NCI-H2196 (cell line): ENCODE results near the gene TAF1L.
"Not testable (repeated sequence)": the region's sequence is repeated elsewhere in the genome, so short reads cannot be mapped to it uniquely, and the experiment has no call there.

ENCODE experiments used
- DNase-seq: peaks from one replicate; lab custom pipeline; 2025; ENCODE audit not compliant: unreplicated experiment; lab: John Stamatoyannopoulos, UW

The TAF1L gene, protein sequence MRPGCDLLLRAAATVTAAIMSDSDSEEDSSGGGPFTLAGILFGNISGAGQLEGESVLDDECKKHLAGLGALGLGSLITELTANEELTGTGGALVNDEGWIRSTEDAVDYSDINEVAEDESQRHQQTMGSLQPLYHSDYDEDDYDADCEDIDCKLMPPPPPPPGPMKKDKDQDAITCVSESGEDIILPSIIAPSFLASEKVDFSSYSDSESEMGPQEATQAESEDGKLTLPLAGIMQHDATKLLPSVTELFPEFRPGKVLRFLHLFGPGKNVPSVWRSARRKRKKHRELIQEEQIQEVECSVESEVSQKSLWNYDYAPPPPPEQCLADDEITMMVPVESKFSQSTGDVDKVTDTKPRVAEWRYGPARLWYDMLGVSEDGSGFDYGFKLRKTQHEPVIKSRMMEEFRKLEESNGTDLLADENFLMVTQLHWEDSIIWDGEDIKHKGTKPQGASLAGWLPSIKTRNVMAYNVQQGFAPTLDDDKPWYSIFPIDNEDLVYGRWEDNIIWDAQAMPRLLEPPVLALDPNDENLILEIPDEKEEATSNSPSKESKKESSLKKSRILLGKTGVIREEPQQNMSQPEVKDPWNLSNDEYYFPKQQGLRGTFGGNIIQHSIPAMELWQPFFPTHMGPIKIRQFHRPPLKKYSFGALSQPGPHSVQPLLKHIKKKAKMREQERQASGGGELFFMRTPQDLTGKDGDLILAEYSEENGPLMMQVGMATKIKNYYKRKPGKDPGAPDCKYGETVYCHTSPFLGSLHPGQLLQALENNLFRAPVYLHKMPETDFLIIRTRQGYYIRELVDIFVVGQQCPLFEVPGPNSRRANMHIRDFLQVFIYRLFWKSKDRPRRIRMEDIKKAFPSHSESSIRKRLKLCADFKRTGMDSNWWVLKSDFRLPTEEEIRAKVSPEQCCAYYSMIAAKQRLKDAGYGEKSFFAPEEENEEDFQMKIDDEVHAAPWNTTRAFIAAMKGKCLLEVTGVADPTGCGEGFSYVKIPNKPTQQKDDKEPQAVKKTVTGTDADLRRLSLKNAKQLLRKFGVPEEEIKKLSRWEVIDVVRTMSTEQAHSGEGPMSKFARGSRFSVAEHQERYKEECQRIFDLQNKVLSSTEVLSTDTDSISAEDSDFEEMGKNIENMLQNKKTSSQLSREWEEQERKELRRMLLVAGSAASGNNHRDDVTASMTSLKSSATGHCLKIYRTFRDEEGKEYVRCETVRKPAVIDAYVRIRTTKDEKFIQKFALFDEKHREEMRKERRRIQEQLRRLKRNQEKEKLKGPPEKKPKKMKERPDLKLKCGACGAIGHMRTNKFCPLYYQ (N-terminal part only)

DNA sequence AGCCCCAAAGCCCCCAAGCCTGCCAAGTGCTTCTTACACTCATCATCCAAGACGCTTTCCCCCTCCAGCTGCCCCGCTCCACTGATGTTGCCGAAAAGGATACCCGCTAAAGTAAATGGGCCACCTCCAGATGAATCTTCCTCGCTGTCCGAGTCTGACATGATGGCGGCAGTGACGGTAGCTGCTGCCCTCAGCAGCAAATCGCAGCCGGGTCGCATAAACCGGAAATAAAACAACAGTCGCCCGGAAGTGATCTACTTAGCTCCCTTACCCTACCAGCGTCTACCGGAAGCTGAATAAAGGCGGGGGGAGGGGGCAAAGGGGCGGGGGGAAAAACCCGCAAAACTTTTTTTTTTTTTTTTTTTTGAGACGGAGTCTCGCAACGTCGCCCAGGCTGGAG is at the start of gene TAF1L:
Gene TAF1L (minus strand): TSS at position 308 of the 400 bp plus-strand sequence. CDS start 90 bp downstream, at position 218.
- no peak for DNase-seq

DNA sequence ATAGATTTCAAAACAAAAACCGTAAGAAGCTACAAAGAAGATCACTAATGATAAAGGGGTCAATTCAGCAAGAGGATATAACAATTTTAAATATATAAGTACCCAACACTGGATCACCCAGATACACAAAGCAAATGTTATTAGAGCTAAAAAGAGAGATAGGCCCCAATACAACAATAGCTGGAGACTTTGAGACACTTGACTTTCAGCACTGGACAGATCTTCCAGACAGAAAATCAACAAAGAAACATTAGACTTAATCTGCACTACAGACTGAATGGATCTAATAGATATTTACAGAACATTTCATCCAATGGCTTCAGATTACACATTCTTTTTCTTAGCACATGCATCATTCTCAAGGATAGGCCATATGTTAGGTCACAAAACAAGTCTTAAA is 46.3 kb upstream of the TAF1L start:
- no peak for DNase-seq

DNA sequence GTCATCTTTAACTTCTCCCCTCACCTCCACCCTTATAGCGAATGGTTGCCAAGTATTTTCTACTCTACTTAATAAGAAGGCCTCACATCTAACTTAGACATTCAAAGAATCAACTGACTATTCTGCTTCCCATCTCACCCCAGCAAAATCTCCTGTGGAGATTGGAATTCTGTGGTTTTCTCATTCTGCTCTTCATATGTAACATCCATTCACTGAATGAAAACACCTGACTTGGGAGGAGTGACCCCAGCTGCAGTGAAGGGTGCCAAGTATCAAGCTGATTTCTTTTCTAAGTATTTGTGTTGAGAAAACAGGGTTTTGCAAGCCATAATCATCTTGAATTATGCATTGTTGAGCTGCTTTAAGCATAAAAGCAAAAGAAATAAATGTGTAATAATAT is 42.5 kb upstream of the TAF1L start:
- DNase-seq = no peak

GRCh38 chr9:32672469-32672868 is 37.0 kb upstream of the TAF1L start:
- no peak for DNase-seq

GRCh38 chr9:32671333-32671732 is 35.9 kb upstream of the TAF1L start:
- no peak for DNase-seq

DNA sequence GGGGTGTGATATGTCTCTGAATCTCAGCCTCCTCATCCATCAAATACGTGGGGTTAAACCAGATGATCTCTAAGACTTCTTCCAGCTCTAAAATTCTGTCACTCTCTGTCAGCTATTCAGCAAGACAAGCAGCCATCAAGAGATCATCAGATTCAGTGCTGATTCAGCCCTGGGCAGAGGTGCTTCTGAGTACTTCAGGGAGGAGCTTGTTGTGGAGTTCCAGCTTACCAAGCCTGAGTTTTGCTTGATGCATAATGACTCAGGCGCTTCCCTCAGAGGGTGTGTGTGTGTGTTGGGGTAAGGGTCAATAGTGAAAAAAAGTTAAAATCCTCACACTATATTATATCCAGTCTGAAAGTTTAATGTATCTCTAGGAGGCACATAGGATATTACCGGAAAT is 29.6 kb upstream of the TAF1L start:
- no peak for DNase-seq

- DNase-seq = no peak
Observed at GRCh38 chr9:32663741-32664140, 28.3 kb upstream of the TAF1L start.

DNA sequence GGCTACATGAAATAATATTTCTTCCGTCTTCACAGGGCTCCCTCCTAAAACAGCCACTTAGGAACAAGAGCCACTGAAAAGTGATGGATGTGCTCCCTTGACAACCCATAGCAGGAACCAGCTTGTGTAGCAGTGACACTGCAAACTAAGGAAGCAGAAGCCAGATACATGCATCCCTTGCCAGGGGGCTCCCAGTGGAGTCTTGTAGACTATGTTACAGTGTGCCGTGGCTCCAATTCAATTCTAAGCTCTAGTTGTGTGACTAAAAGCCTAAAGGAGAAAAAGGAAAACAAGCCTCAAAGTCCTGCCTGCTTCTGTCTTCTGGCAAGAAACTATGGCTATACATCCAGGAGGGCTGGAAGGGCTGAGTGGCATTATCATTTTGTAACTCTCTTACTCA is 12.2 kb upstream of the TAF1L start:
- no peak for DNase-seq

DNA sequence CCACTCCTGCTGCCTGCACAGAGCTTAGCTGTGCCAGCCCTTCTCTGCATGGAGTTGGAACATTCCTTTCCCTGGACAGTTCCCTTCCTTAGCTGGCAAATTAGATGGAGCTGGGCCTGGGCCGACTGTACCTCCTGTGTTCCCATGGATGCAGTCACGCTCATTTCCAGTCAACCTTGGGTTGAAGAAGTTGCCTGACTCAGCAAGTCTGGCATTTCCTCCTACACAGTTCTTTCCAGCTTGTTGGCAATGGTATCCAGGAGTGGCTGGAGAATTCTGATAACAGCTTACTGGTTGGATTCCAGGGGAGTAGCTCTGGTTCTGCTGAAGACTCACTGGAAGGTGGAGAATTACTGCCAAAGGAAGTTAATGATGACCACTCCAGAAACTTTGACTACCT is 9.2 kb upstream of the TAF1L start:
- no peak for DNase-seq

- not testable (repeated sequence) for DNase-seq
Observed at GRCh38 chr9:32633151-32633550, 2.3 kb downstream of the TAF1L start.

DNA sequence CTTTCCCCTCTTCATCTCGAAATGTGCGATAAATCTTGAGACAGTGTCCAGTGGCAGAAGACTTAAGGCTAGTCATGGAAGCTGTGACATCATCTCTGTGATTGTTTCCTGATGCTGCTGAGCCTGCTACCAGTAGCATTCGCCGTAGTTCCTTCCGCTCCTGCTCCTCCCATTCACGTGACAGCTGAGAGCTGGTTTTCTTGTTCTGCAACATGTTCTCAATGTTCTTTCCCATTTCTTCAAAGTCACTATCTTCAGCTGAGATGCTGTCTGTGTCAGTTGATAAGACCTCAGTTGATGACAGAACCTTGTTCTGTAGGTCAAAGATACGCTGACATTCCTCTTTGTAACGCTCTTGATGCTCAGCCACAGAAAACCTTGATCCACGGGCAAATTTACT is 3.5 kb downstream of the TAF1L start:
- no peak for DNase-seq

DNA sequence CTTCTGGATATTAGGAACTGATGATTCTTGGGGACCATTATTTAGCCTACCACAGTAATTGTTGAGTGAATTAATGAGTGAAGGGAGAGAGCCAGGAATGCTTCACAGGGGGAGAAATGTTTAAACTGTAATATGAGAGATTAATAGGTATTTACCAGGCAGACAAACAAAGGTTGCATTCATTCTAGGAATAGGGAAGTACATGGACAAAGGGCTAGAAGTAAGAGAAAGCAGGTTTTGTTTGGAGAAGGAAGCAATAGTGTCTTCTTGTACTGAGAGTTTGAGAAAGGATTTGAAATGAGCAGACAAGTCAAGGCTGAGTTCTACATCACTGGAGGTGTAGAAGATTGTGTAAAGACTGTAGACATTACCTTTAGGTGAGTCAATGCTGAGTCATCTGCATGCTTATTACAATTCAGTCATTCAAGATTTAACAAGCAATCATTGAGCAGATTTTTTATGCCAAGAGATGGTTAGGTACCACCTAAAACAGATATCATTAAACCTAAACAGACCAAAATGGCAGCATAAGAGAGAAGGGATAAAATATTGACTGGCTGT is 8.0 kb downstream of the TAF1L start:
- DNase-seq = no peak

GRCh38 chr9:32625320-32625719 is 10.1 kb downstream of the TAF1L start:
- DNase-seq = no peak

- no peak for DNase-seq
Observed at GRCh38 chr9:32622948-32623347, 12.5 kb downstream of the TAF1L start.

DNA sequence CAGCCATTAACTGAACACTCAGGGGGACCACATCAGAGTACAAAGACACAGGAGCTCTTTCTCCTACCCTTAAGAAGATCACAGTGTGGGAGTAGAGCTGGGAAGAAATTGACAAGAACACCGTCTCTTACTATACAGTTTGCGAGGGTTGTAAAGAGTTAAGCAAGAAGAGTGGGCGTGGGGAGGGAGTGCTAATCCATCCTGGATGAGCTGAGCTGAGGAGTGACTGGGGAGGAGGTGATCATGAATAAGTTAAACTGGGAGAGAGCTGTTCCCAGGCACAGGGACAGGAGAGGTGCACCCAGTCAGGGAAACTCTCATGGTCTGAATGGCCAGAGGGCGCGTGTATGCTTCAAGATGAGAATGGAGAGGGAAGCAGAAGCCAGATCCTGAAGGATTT is 17.2 kb downstream of the TAF1L start:
- DNase-seq = no peak

- no peak for DNase-seq
Observed at GRCh38 chr9:32606811-32607210, 28.7 kb downstream of the TAF1L start.

GRCh38 chr9:32603914-32604852 is 31.3 kb downstream of the TAF1L start:
- no peak for DNase-seq

DNA sequence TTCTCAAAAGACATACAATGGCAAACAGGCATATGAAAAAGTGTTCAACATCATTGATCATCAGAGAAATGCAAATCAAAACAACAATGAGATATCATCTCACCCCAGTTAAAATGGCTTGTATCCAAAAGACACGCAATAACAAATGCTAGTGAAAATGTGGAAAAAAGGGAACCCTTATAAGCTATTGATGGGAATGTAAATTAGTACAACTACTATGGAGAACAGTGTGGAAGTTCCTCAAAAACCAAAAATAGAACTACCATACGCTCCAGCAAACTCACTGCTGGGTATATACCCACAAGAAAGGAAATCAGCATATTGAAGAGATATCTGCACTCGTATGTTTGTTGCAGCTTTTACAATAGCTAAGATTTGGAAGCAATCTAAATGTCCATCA is 36.4 kb downstream of the TAF1L start:
- DNase-seq = not testable (repeated sequence)

DNA sequence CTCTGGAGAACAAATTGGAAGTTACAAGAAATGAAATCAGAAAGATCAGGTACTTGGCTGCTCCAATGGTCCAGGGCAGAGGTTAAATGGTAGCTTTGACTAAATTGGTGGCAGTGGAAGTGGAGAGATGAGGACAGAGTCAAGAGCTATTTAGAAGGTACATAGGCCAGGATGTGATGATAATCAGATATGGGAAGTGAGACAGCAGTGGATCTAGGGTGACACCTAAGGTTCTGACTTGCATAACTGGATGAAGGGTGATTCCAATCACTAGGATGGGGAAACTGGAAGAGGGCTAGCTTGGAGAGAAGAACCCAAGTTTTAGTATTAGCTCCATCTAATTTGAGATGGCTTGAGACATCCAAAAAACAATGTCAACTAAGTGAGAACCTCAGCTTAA is 38.5 kb downstream of the TAF1L start:
- DNase-seq = no peak
